Psoas muscle (tissue), 8 donors: Measurements from ENCODE around the gene GTF3C5. TPM values are rescaled to one million over a fixed set of nuclear protein-coding genes. Genes with fewer than 3 reads are reported as not detected.
"Not testable (repeated sequence)": the region's sequence is repeated elsewhere in the genome, so short reads cannot be mapped to it uniquely, and the experiment has no call there.

Experiments
- ATAC-seq, 4 donors: fragments of 200-7000 bp; cut with Tn5 transposase; one replicate each; pipeline ENCODE4 v1.9.1; 2020; ENCODE audit warnings: moderate library complexity in 3 of 4, mild to moderate bottlenecking in 2 of 4
- DNase-seq, 2 donors: peaks; one replicate each; pipeline ENCODE4 v3.0.0-alpha.2; 2020
- H3K27ac ChIP-seq: fragments of 200-600 bp; one replicate; pipeline ENCODE4 v1.8.0; 2022
- H3K27me3 ChIP-seq, 3 donors: fragments of 200-600 bp in 1 of 3; one replicate each; pipeline versions ENCODE4 v1.6.1 to v1.8.0; 2013 to 2022; ENCODE audit warnings: low read length in 2 of 3, mild to moderate bottlenecking in 2 of 3, moderate library complexity in 1 of 3; ENCODE audit not compliant: insufficient read depth in 3 of 3
- H3K36me3 ChIP-seq, 2 donors: fragments of 200-600 bp in 1 of 2; one replicate each; pipeline versions ENCODE4 v1.6.1 to v1.8.0; 2013 to 2022; ENCODE audit warnings: low read depth in 1 of 2, mild to moderate bottlenecking in 1 of 2, moderate library complexity in 1 of 2; ENCODE audit not compliant: insufficient read depth in 1 of 2
- H3K4me1 ChIP-seq: fragments of 200-600 bp; one replicate; pipeline ENCODE4 v1.8.0; 2022
- H3K4me3 ChIP-seq: fragments of 200-600 bp; one replicate; pipeline ENCODE4 v1.8.0; 2022; ENCODE audit warnings: mild to moderate bottlenecking
- H3K9me3 ChIP-seq: fragments of 200-600 bp; one replicate; pipeline ENCODE4 v1.8.0; 2022
- CTCF ChIP-seq: fragments of 200-600 bp; IDR thresholded peaks from one replicate; pipeline ENCODE4 v1.8.0; 2022; ENCODE audit warnings: antibody characterized with exemption
- WGBS, 3 donors: extraction: QIAGEN DNeasy Blood & Tissue Kit; methylation state at CpG; one replicate each; pipeline versions ENCODE4 v1.1.6 to v1.1.7; 2013; 5-methylcytosine and 5-hydroxymethylcytosine counted together
- intact Hi-C, 2 donors: fragments of 100-400 bp; cut with DNase I; formaldehyde crosslinking; loops; one replicate each; pipeline versions ENCODE4 v1.11.0 to v1.14.2; 2022
- polyA plus RNA-seq, 3 donors: library from polyadenylated mRNA; stranded (reverse); fragments of 200-250 nt; gene quantifications; one replicate each; pipeline ENCODE4 v1.2.3, GENCODE V29; 2013
- total RNA-seq, 4 donors: library from RNA; stranded (reverse); fragmentation: NEBNext Ultra II Directional in 2 of 4; extraction: Animal tissue kit (Norgen Biotek cat#: 25700) in 2 of 4; gene quantifications; one replicate each; pipeline versions ENCODE4 v1.2.1 to v1.2.4, GENCODE V29; 2021 to 2023
- donor health status: healthy with polysubstance abuse.
- donor health status: DM: no; HTN: no; CAD: no; lungs with moderate emphysema.
- donor health status: Bipolar disorder and iron deficiency.
- donor health status: healthy.
- donor health status: DM: yes; HTN: yes; CAD: no.
- donor health status: DM: no; HTN: no; CAD: no.
- donor health status: DM: no; HTN: no; CAD: no.
- donor health status: DM: yes; HTN: yes; CAD: no.

Gene GTF3C5
- total and polyA plus RNA-seq, 7 donors, result 34.6 to 70.8 (median 42.7) TPM

GRCh38 chr9:133059623-133060022 is 28.8 kb downstream of the GTF3C5 start:
- Histone ChIP-seq H3K36me3 (peaks cover 0 to 39% of the 10 kb centered on the region in 2 donors), H3K27ac (no peak overlapping the region), H3K4me1 (peaks cover 8% of the 10 kb centered on the region), H3K27me3 (no peaks in the 10 kb centered on the region), H3K9me3 (no peaks in the 10 kb centered on the region), H3K4me3 (no peak overlapping the region)
- TF ChIP-seq CTCF, result no peak
- ATAC-seq, result no peak
- no peak for DNase-seq
- intact Hi-C loops, result no loop called here
- WGBS, 3 donors, result 54 to 64% (median 63%) methylated on average over 7 of the region's 7 CpGs

GRCh38 chr9:133060417-133060841 is 29.6 kb downstream of the GTF3C5 start:
- ATAC-seq (no peak), DNase-seq (no peak)
- no peak for TF ChIP-seq CTCF
- Histone ChIP-seq H3K4me1 (peaks cover 3% of the 10 kb centered on the region), H3K9me3 (no peaks in the 10 kb centered on the region), H3K4me3 (no peak overlapping the region), H3K27ac (no peak overlapping the region), H3K27me3 (no peaks in the 10 kb centered on the region), H3K36me3 (peaks cover 0 to 33% of the 10 kb centered on the region in 2 donors)
- intact Hi-C loops, result no loop called here
- WGBS, 3 donors, result 72 to 84% (median 73%) methylated on average over 4 to 6 of the region's 6 CpGs

DNA sequence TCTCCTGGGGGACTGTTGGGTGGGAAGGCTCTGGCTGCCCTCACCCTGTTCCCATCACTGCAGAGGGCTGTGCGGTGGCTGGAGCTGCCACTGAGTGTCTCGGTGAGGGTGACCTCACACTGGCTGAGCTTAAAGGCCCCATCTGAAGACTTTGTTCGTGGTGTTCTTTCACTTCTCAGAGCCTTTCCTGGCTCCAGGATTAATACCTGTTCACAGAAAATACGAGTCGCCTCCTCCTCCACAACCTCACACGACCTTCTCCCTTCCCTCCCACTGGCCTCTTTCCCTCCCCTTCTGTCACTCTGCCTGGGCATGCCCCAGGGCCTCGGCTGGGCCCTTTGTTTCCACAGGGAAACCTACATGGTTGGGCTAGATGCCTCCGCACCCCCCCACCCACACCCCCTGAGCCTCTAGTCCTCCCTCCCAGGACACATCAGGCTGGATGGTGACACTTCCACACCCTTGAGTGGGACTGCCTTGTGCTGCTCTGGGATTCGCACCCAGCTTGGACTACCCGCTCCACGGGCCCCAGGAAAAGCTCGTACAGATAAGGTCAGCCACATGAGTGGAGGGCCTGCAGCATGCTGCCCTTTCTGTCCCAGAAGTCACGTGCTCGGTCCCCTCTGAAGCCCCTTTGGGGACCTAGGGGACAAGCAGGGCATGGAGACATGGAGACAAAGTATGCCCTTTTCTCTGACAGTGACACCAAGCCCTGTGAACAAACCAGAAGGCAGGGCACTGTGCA is 30.4 kb downstream of the GTF3C5 start:
- ATAC-seq, result peak in 2 of 4 donors; percentile 25 to 29
- H3K4me1 ChIP-seq, result not testable (repeated sequence)

GRCh38 chr9:133061764-133062145 is 31.0 kb downstream of the GTF3C5 start, which contains the start of gene CEL:
TSS of gene CEL (plus strand) at chr9:133061981. CDS start at chr9:133062003, 22 bp downstream.
- H3K9me3 ChIP-seq, DNase-seq, H3K27ac ChIP-seq, H3K4me3 ChIP-seq, H3K4me1 ChIP-seq, intact Hi-C loops, H3K27me3 ChIP-seq, ATAC-seq: not testable (repeated sequence)
- peaks cover 0 to 20% of the 10 kb centered on the region in 2 donors for H3K36me3 ChIP-seq
- WGBS, 3 donors, result 33 to 78% (median 62%) methylated on average over 1 to 3 of the region's 9 CpGs

More for the DNA sequence above, 30.4 kb downstream of the GTF3C5 start:
- H3K27me3 ChIP-seq, H3K9me3 ChIP-seq, H3K27ac ChIP-seq, H3K4me3 ChIP-seq, DNase-seq, intact Hi-C loops: not testable (repeated sequence)
- peaks cover 0 to 25% of the 10 kb centered on the region in 2 donors for H3K36me3 ChIP-seq
- WGBS, 3 donors, result 53 to 61% (median 56%) methylated on average over 13 to 14 of the region's 14 CpGs

GRCh38 chr9:133062569-133062968 is 31.8 kb downstream of the GTF3C5 start:
- 43 to 81% (median 63%) methylated on average over 2 to 4 of the region's 8 CpGs for WGBS, 3 donors
- H3K36me3 ChIP-seq, result peaks cover 0 to 14% of the 10 kb centered on the region in 2 donors
- H3K27ac ChIP-seq, H3K4me3 ChIP-seq, H3K27me3 ChIP-seq, H3K9me3 ChIP-seq, intact Hi-C loops, H3K4me1 ChIP-seq, ATAC-seq, DNase-seq: not testable (repeated sequence)

GRCh38 chr9:133063159-133063499 is 32.3 kb downstream of the GTF3C5 start:
- H3K27ac ChIP-seq, result no peak overlapping the region
- no peaks in the 10 kb centered on the region for H3K9me3 ChIP-seq
- intact Hi-C loops, result no loop called here
- H3K27me3 ChIP-seq, result no peaks in the 10 kb centered on the region
- H3K4me3 ChIP-seq, result no peak overlapping the region
- no peak for TF ChIP-seq CTCF
- no peaks in the 10 kb centered on the region for H3K4me1 ChIP-seq
- peaks cover 0 to 12% of the 10 kb centered on the region in 2 donors for H3K36me3 ChIP-seq
- 81 to 90% (median 89%) methylated on average over 8 of the region's 8 CpGs for WGBS, 3 donors
- no peak for DNase-seq
- ATAC-seq, result no peak
